Measurements from ENCODE around the gene BEST4.
"Not testable (repeated sequence)": the region's sequence is repeated elsewhere in the genome, so short reads cannot be mapped to it uniquely, and the experiment has no call there.

BEST4 gene

GRCh38 chr1:44801491-44802305 is 13.7 kb upstream of the BEST4 start:
- FAIRE-seq: no peak

DNA sequence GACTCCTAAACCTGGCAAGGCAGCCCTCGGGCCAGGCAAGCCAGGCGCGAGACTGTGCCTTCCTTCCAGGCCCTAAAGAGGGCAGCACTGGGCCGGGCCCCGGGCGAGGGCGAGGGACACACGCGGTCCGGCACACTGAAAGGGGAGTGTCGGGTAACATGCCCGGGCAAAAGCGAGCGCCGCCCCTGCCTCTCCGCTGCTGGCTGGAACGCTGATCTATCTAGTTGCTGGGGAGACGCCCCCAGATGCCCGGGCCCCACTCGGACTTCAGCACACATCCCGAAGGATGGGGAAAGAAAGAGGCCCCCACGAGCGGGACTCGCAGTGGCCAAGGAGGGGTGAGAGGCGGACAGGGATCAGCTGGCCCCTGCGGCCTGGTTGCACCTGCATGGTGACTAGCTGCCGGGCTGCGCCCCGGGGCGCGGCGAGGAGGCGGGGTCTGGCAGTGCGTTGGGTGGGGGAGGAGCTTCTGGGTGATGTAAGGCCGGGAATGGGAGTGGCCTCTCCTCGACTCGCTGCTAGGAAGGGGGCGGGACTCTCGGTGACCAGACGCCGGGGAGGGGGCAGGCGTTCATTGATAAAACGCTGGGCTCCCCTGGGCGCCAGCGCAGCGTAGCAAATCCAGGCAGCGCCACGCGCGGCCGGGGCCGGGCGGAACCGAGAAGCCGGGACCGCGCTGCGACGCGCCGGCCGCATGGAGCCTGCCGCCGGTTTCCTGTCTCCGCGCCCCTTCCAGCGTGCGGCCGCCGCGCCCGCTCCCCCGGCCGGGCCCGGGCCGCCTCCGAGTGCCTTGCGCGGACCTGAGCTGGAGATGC is 12.0 kb upstream of the BEST4 start, which contains the start of gene PLK3:
TSS of gene PLK3 (plus strand) at position 608 of the 815 bp plus-strand sequence. CDS start at position 695, 87 bp downstream.
- no peak for FAIRE-seq

GRCh38 chr1:44798481-44799365 is 10.8 kb upstream of the BEST4 start:
- no peak for FAIRE-seq

GRCh38 chr1:44797886-44798285 is 9.9 kb upstream of the BEST4 start:
- not testable (repeated sequence) for FAIRE-seq

DNA sequence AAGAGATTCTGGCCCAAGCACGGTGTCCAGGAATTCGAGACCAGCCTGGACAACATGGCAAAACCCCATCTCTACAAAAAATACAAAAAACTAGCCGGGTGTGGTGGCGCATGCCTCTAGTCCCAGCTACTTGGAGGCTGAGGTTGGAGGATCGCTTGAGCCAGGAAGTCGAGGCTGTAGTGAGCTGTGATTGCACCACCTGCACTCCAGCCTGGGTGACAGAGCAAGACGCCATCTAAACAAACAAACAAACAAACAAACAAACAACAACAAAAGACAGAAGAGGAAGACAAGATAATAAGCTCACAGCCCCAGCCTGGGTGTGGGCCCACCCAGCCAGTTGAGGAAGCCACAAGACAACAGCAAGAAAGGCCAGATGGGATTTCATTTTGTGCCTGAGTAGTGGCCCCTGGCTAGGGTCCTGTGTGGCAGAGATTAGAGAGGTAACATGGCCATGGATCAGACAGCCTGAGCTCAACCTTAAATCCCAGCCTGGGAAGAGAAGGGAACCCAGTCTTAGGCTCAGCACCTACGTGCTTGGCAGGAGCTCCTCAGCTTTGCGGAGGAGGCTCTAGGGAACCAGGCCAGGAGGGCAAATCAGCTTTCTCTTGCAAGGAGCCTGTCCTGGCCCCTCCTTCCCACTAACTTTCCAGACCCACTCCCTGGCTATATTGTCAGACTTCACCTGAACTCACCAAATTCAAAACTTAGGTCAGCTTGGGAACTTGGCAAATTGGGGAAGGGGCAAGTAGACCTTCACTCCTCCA is 4.9 kb upstream of the BEST4 start:
- no peak for FAIRE-seq

DNA sequence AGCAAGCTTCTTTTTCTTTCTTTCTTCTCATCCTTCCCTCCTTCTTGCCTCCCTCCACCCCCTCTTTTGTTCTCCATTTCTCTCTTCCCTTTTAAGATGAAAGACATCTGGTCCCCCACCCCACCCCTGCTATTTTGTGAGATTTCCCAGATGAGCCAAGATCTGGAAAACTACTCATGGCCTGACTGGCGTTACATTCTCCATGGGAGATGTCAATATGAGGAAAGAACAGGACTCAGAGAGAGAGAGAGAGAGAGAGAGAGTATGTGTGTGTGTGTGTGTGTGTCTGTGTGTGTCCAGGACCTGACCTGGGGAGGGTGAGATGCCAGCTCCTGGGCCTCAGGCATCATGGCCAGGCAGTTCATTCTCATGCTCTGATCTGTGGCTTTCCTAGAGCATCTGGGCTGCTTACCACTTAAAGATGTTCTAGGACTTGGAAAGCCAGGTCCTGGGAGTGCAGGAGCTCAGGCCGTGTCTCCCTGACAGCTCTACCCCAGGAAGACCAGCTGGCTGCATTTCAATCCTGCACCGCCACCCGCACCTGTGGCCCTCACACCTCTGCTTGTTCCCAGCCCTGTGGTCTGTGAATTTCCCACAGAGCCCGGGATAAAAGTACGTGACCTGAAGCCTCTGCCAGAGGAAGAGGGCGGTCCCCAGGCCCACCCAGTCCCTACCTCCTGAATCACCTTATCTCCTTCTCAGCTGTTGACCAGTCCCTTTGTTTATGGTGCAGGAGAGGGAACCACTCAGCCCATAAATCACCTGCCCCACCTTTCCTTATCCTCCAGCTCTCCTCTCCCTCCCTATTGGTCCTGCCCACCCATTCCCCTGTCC is 3.2 kb upstream of the BEST4 start:
- no peak for FAIRE-seq

DNA sequence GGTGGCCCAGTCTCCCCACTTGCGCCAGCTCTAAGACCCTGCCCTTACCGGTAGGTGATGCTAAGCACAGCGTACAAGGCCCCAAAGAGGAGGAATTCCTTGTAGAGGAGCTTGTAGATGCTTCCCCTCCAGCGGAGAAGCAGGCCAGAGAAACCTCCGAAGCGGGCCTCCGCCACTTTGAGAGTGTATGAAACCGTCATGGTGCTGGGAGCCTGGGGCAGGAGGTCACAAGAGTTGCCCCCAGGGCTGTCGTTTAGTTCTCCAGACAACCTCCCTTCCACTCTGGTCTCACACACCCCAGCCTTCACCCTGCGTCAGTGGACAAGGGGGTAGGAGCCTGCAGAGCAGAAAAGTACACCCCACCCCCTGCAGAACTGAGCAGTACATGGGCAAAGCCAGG is 464 bp downstream of the BEST4 start:
- FAIRE-seq: no peak

DNA sequence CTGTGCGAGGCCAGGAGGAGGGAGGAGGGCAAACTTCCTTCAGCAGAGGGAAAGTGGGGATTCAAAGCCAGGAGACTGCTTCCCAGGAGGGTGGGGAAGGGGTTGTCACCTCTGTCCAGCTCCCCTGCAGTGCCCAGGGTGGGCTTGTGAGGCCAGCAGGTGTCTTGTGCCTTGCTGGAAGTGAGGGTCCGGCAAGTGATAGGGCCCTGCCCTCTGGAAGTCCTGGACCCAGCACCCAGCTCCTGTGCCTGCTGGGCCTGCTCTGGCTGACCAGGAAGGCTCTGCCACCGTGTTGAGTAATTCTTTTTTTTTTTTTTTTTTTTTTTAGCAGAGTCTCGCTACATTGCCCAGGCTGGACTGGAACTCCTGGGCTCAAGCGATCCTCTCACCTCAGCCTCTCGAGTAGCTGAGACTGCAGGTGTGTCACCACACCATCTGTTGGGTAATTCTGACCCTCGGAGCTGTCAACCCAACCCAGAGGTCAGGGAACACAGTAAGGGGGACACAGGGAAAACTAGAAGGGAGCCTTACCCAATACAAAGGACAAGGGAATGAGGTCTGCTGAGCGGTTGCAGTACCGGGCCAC is 1.0 kb downstream of the BEST4 start:
- FAIRE-seq: no peak

- FAIRE-seq: no peak
Measured at GRCh38 chr1:44786138-44786840, 1.7 kb downstream of the BEST4 start.

GRCh38 chr1:44785501-44786137 is 2.4 kb downstream of the BEST4 start:
- no peak for FAIRE-seq

DNA sequence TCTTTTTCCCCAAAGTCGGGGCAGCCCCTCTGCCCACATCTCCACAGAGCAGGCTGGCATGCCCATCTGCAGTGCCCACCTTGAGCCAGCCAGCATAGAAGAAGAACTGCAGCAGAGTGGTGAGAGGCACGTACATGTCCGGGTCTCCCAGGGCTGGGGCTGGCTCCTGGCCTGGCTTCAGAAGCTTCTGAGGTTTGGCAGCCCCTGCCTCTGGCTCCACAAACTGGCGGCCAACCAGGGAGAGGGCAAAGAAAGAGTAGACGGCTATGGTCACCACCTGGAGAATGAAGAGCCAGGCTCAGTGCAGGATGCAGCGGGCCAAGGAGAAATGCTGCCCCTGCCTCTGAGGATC is 3.0 kb downstream of the BEST4 start:
- no peak for FAIRE-seq

- FAIRE-seq: no peak
Measured at GRCh38 chr1:44784094-44785028, 3.6 kb downstream of the BEST4 start.

DNA sequence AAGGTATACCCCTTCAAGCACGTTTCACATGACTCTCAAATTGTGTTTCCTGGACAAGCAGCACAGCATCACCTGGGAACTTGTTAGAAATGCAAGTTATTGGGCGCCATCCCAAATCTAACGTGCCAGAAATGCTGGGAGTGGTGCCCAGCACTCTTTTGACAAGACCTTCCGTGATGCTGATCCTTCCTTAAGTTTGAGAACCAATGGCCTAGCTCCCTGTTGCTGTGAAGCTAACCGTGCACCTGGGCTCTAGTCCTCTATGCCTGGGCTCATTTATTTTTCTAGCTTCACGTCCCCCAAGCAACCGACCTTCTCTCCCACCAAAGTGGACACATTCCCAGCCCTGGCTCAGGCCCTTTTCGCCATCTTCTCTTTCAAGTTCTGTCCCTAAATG is 4.3 kb downstream of the BEST4 start:
- FAIRE-seq: no peak

- no peak for FAIRE-seq
Measured at GRCh38 chr1:44780583-44781121, 7.3 kb downstream of the BEST4 start.

- FAIRE-seq: no peak
Measured at GRCh38 chr1:44778705-44779576, 9.0 kb downstream of the BEST4 start.

GRCh38 chr1:44777969-44778635 is 9.9 kb downstream of the BEST4 start:
- FAIRE-seq: no peak

GRCh38 chr1:44777547-44777946 is 10.4 kb downstream of the BEST4 start:
- no peak for FAIRE-seq
